BJ (cell line): ENCODE measurements around the gene RHEX. TPM values are rescaled to one million over a fixed set of nuclear protein-coding genes. Genes with fewer than 3 reads are reported as not detected.

Source experiments
- CTCF ChIA-PET: fragments of 350-600 bp; formaldehyde crosslinking; extraction: SDS; loops from one replicate; lab custom pipeline; 2021; ENCODE audit warnings: antibody characterized with exemption, inconsistent platforms; lab: Yijun Ruan, JAX
- POLR2A ChIA-PET: fragments of 300-600 bp; sonication (Branson Sonifier 250); formaldehyde crosslinking; extraction: SDS; loops from one replicate; lab custom pipeline; 2021; ENCODE audit warnings: antibody characterized with exemption; lab: Charles Lee
- DNase-seq: peaks from one replicate; pipeline ENCODE4 v3.0.0-alpha.2; 2011; ENCODE audit warnings: low read depth
- H3K27me3 ChIP-seq: 2 replicates; pipeline ENCODE4 v1.6.0; 2011; ENCODE audit warnings: low read length; ENCODE audit not compliant: control insufficient read depth, insufficient read depth
- H3K36me3 ChIP-seq: 2 replicates; pipeline ENCODE4 v1.5.1; 2011; ENCODE audit warnings: low read length; ENCODE audit not compliant: control insufficient read depth, insufficient read depth
- H3K4me3 ChIP-seq: 2 replicates; pipeline ENCODE4 v1.5.1; 2011; ENCODE audit warnings: low read depth, mild to moderate bottlenecking, control low read depth, low read length
- CTCF ChIP-seq: IDR thresholded peaks from 2 replicates; pipeline ENCODE4 v1.5.1; 2011; ENCODE audit warnings: low read depth, mild to moderate bottlenecking, control low read depth, inconsistent platforms, low read length, moderate library complexity; ENCODE audit not compliant: insufficient read depth
- polyA plus RNA-seq: library from polyadenylated mRNA; depleted of rRNA; stranded (reverse); fragments of >200 nt; gene quantifications from 2 replicates; pipeline ENCODE4 v1.2.3, GENCODE V29; 2011

RHEX gene
- polyA plus RNA-seq, 1 experiment = not detected

- H3K27me3 ChIP-seq = peaks cover 19% of the 10 kb centered on the region
- no peak overlapping the region for H3K4me3 ChIP-seq
- ChIA-PET CTCF (interaction anchor here (1.5 kb wide), 1 partner anchor 35 kb away, joined by 4 read pairs; no protein-coding TSS in a partner anchor), POLR2A (no interaction called here)
- H3K36me3 ChIP-seq = no peaks in the 10 kb centered on the region
- DNase-seq = no peak
- TF ChIP-seq CTCF = no peak
These were observed 17.8 kb downstream of the RHEX start for GRCh38 chr1:206070627-206071304.

- H3K4me3 ChIP-seq = no peak overlapping the region
These were observed 21.9 kb downstream of the RHEX start for GRCh38 chr1:206074839-206075238.

GRCh38 chr1:206075786-206076755 lies 23.1 kb downstream of the RHEX start:
- Histone ChIP-seq H3K4me3 (no peak overlapping the region), H3K36me3 (no peaks in the 10 kb centered on the region), H3K27me3 (peaks cover 1% of the 10 kb centered on the region; the same call in 1 of the 2 replicates)
- ChIA-PET CTCF (interaction anchor here (0.9 to 1.2 kb wide), 2 partner anchors 27 to 30 kb away, joined by 3 read pairs; no protein-coding TSS in a partner anchor), POLR2A (no interaction called here)
- DNase-seq = no peak
- no peak for TF ChIP-seq CTCF

More at GRCh38 chr1:206074839-206075238, 21.9 kb downstream of the RHEX start:
- POLR2A ChIA-PET = no interaction called here
- DNase-seq = no peak
- Histone ChIP-seq H3K27me3 (peaks cover 6% of the 10 kb centered on the region), H3K36me3 (no peaks in the 10 kb centered on the region)
- no peak for TF ChIP-seq CTCF
- CTCF ChIA-PET = no interaction called here

GRCh38 chr1:206079135-206079534 lies 26.2 kb downstream of the RHEX start:
- no peak for TF ChIP-seq CTCF
- peaks cover 4% of the 10 kb centered on the region for H3K27me3 ChIP-seq
- ChIA-PET POLR2A (no interaction called here), CTCF (interaction anchor here (0.5 to 2.4 kb wide), 2 partner anchors 95 to 589 kb away, joined by 3 to 6 read pairs; no protein-coding TSS in a partner anchor)
- no peaks in the 10 kb centered on the region for H3K36me3 ChIP-seq
- H3K4me3 ChIP-seq = no peak overlapping the region
- no peak for DNase-seq
